PC-9 (cell line): ENCODE data around the gene SKI. TPM values are rescaled to one million over a fixed set of nuclear protein-coding genes. Genes with fewer than 3 reads are reported as not detected.
"Not testable (repeated sequence)": the region's sequence is repeated elsewhere in the genome, so short reads cannot be mapped to it uniquely, and the experiment has no call there.

ENCODE experiments used
- BruUV-seq: library from RNA; stranded (reverse); fragments of 400-500 nt; replicated peaks from 2 replicates; lab custom pipeline; 2021; lab: Mats Ljungman, UMichigan
- CTCF ChIA-PET: fragments of 300-600 bp; sonication (Branson Sonifier 250); formaldehyde crosslinking; loops from one replicate; lab custom pipeline; 2022; ENCODE audit warnings: antibody characterized with exemption; lab: Charles Lee
- POLR2A ChIA-PET: fragments of 300-600 bp; sonication (Branson Sonifier 250); formaldehyde crosslinking; loops from one replicate; lab custom pipeline; 2022; ENCODE audit warnings: antibody characterized with exemption; ENCODE audit not compliant: unreplicated experiment; lab: Charles Lee
- DNase-seq, 2 experiments: peaks; one replicate each; pipeline versions ENCODE4 v3.0.0 to v3.0.0-alpha.2; 2015 to 2022; ENCODE audit warnings: mixed read lengths in 1 of 2
- H2AFZ ChIP-seq: fragments of 200-600 bp; sonication (generic); 2 replicates; pipeline ENCODE4 v1.8.1; 2017; ENCODE audit warnings: antibody characterized with exemption
- H3F3A ChIP-seq: fragments of 200-600 bp; sonication (generic); 2 replicates; pipeline ENCODE4 v1.8.1; 2017; ENCODE audit warnings: antibody characterized with exemption, mild to moderate bottlenecking, low read depth; ENCODE audit not compliant: insufficient read depth
- H3K27ac ChIP-seq: fragments of 200-600 bp; sonication (generic); 2 replicates; pipeline ENCODE4 v1.6.1; 2016; ENCODE audit warnings: mixed run types
- H3K27me3 ChIP-seq: fragments of 200-600 bp; sonication (generic); 2 replicates; pipeline ENCODE4 v1.6.1; 2016; ENCODE audit warnings: low read depth, mixed run types; ENCODE audit not compliant: insufficient read depth
- H3K36me3 ChIP-seq: fragments of 200-600 bp; sonication (generic); 2 replicates; pipeline ENCODE4 v1.6.1; 2016; ENCODE audit warnings: low read depth, mixed run types
- H3K4me1 ChIP-seq: fragments of 200-600 bp; sonication (generic); replicated peaks from 2 replicates; pipeline ENCODE4 v1.6.1; 2016; ENCODE audit warnings: mixed run types; ENCODE audit not compliant: insufficient read depth
- H3K4me2 ChIP-seq: fragments of 200-600 bp; sonication (generic); 2 replicates; pipeline ENCODE4 v1.6.1; 2017; ENCODE audit warnings: mixed run types
- H3K4me3 ChIP-seq: fragments of 200-600 bp; sonication (generic); 2 replicates; pipeline ENCODE4 v1.6.1; 2016; ENCODE audit warnings: mixed run types
- H3K79me2 ChIP-seq: fragments of 200-600 bp; sonication (generic); 2 replicates; pipeline ENCODE4 v1.6.1; 2017; ENCODE audit warnings: low read depth, mixed run types
- H3K9me2 ChIP-seq: fragments of 200-600 bp; sonication (generic); 2 replicates; pipeline ENCODE4 v1.8.1; 2017; ENCODE audit warnings: mild to moderate bottlenecking; ENCODE audit not compliant: insufficient read depth
- H3K9me3 ChIP-seq: fragments of 200-600 bp; sonication (generic); 2 replicates; pipeline ENCODE4 v1.8.1; 2016; ENCODE audit warnings: low read depth; ENCODE audit not compliant: insufficient read depth
- H4K20me1 ChIP-seq: fragments of 200-600 bp; sonication (generic); 2 replicates; pipeline ENCODE4 v1.8.1; 2017; ENCODE audit not compliant: insufficient read depth
- EZH2 ChIP-seq: fragments of 200-600 bp; sonication (generic); IDR thresholded peaks from 2 replicates; pipeline ENCODE4 v1.8.0; 2017; ENCODE audit warnings: antibody characterized with exemption, low read depth
- intact Hi-C: fragments of 100-400 bp; cut with micrococcal nuclease; formaldehyde crosslinking; loops from one replicate; pipeline ENCODE4 v1.10.0; 2022; ENCODE audit not compliant: unreplicated experiment
- total RNA-seq: library from RNA; stranded (reverse); gene quantifications from 2 replicates; pipeline ENCODE4 v1.2.3, GENCODE V29; 2021
- TF ChIP-seq, protein P1 (sequence below): fragments of 200-600 bp; sonication (generic); conservative IDR thresholded peaks from 2 replicates; pipeline ENCODE4 v1.6.1; 2017; ENCODE audit warnings: mixed run types, antibody characterized with exemption, mild to moderate bottlenecking, moderate library complexity

Gene SKI
- total RNA-seq, 1 experiment from 2014 or later, result 36.2 TPM

- TF ChIP-seq EZH2, result no peak
- TF ChIP-seq, protein P1, sequence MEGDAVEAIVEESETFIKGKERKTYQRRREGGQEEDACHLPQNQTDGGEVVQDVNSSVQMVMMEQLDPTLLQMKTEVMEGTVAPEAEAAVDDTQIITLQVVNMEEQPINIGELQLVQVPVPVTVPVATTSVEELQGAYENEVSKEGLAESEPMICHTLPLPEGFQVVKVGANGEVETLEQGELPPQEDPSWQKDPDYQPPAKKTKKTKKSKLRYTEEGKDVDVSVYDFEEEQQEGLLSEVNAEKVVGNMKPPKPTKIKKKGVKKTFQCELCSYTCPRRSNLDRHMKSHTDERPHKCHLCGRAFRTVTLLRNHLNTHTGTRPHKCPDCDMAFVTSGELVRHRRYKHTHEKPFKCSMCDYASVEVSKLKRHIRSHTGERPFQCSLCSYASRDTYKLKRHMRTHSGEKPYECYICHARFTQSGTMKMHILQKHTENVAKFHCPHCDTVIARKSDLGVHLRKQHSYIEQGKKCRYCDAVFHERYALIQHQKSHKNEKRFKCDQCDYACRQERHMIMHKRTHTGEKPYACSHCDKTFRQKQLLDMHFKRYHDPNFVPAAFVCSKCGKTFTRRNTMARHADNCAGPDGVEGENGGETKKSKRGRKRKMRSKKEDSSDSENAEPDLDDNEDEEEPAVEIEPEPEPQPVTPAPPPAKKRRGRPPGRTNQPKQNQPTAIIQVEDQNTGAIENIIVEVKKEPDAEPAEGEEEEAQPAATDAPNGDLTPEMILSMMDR, result no peak
- no peak for DNase-seq
- Histone ChIP-seq H3K9me2 (no peaks in the 10 kb centered on the region), H3K9me3 (no peaks in the 10 kb centered on the region), H3K4me2 (no peak overlapping the region), H3K79me2 (peaks cover 97% of the 10 kb centered on the region), H3K27me3 (no peaks in the 10 kb centered on the region), H3K27ac (no peak overlapping the region), H2AFZ (no peak overlapping the region), H4K20me1 (peaks cover 78% of the 10 kb centered on the region), H3K36me3 (no peaks in the 10 kb centered on the region), H3F3A (peaks cover 23% of the 10 kb centered on the region; the same call in 1 of the 2 replicates), H3K4me3 (no peak overlapping the region), H3K4me1 (peaks cover 12% of the 10 kb centered on the region)
- CTCF ChIA-PET, result no interaction called here
- intact Hi-C loops, result no loop called here
- POLR2A ChIA-PET, result interaction anchor here (0.6 kb wide), 1 partner anchor 283 kb away, joined by 4 read pairs; no protein-coding TSS in a partner anchor
- no TSS peak for BruUV-seq
Observed at GRCh38 chr1:2260917-2261316, 32.8 kb downstream of the SKI start.

DNA sequence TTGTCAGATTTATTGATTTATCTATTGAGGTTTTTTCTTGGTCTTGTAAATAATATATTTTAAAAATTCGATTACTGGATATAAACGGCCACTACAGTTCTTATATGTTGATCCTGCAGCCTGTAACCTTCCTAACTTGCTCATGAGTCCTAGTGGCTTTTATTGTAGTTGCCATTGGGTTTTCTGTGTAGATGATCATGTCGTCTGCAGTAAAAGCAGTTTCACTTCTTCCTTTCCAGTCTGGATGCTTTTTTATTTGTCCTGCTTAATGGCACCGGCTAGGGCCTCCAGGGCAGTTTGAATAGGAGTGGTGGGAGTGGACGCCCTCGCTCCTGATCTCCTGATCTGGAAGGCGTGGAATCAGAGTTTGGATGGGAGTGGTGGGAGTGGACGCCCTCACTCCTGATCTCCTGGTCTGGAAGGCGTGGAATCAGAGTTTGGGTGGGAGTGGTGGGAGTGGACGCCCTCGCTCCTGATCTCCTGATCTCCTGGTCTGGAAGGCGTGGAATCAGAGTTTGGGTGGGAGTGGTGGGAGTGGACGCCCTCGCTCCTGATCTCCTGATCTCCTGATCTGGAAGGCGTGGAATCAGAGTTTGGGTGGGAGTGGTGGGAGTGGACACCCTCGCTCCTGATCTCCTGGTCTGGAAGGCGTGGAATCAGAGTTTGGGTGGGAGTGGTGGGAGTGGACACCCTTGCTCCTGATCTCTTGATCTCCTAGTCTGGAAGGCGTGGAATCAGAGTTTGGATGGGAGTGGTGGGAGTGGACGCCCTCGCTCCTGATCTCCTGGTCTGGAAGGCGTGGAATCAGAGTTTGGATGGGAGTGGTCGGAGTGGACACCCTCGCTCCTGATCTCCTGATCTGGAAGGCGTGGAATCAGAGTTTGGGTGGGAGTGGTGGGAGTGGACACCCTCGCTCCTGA lies 33.6 kb downstream of the SKI start:
- intact Hi-C loops, H3K9me2 ChIP-seq, H3K36me3 ChIP-seq, H2AFZ ChIP-seq, CTCF ChIA-PET, H3K4me2 ChIP-seq, H3K9me3 ChIP-seq, H3K27ac ChIP-seq, DNase-seq, BruUV-seq, H3K27me3 ChIP-seq, H3K4me3 ChIP-seq: not testable (repeated sequence)
- POLR2A ChIA-PET, result interaction anchor here (0.6 kb wide), 1 partner anchor 282 kb away, joined by 4 read pairs; no protein-coding TSS in a partner anchor
- H3K79me2 ChIP-seq, result peaks cover 97% of the 10 kb centered on the region
- H4K20me1 ChIP-seq, result peaks cover 81% of the 10 kb centered on the region
- H3K4me1 ChIP-seq, result peaks cover 12% of the 10 kb centered on the region
- peaks cover 18% of the 10 kb centered on the region; the same call in 1 of the 2 replicates for H3F3A ChIP-seq

GRCh38 chr1:2266301-2266975 lies 38.3 kb downstream of the SKI start:
- Histone ChIP-seq H3K9me2 (no peaks in the 10 kb centered on the region), H4K20me1 (peaks cover 78% of the 10 kb centered on the region), H3K36me3 (no peaks in the 10 kb centered on the region), H2AFZ (no peak overlapping the region), H3K9me3 (no peaks in the 10 kb centered on the region), H3K27ac (no peak overlapping the region), H3K4me1 (no peaks in the 10 kb centered on the region), H3K79me2 (peaks cover 96% of the 10 kb centered on the region), H3K4me2 (no peak overlapping the region), H3F3A (no peaks in the 10 kb centered on the region), H3K4me3 (no peak overlapping the region), H3K27me3 (no peaks in the 10 kb centered on the region)
- BruUV-seq, result no TSS peak
- POLR2A ChIA-PET, result interaction anchor here (0.7 kb wide), 1 partner anchor 45 kb away, joined by 3 read pairs; no protein-coding TSS in a partner anchor
- TF ChIP-seq EZH2, result no peak
- TF ChIP-seq, protein P1, result no peak
- no peak for DNase-seq
- intact Hi-C loops, result no loop called here
- CTCF ChIA-PET, result no interaction called here
